Testis (tissue), 2 donors: ENCODE results near the gene COX6A2.

Experiments
- POLR2A ChIP-seq: fragments of 450-650 bp; IDR thresholded peaks from one replicate; pipeline ENCODE4 v1.6.1; 2017; ENCODE audit warnings: antibody characterized with exemption, mild to moderate bottlenecking, moderate library complexity
- TF ChIP-seq, protein P1 (sequence below), 3 experiments: fragments of 450-650 bp in 2 of 3; fragments of 200-600 bp in 1 of 3; sonication (generic) in 1 of 3; IDR thresholded peaks; one replicate each; pipeline ENCODE4 v1.5.1; 2016 to 2019; ENCODE audit warnings: antibody characterized with exemption in 3 of 3, mild to moderate bottlenecking in 2 of 3, moderate library complexity in 1 of 3

DNA sequence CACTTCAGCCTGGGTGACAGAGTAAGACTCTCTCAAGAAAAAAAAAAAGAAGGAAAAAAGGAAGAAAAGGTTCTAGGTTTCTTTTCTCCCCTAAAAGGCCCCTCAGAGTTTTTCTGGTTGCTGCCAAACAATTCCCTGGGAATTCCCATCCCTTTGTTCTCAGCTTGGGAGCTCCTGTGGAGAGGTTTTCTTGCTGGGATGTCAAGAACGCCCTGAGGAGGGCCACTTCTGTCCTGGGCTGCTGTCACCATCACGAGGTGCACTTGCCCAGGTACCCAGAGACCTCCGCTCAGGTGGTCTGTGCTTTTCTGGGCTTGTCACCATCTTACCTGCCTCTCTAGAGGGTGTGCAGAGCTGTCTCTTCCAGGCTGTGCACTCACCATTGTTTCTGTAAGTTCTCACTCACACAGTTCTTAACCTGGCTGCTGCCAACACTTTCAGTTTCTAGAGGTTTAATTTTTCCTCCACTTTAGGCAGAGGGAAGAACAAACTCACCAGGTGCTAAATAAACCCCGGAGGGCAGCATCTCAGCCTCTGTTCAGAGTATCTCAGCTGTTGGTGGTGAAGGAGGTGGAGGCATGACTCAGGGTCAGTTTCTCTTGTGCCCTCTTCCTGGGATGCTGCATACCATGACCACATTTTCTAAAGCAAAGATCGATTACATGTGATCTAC is 2.4 kb upstream of the COX6A2 start:
- TF ChIP-seq, protein P1, sequence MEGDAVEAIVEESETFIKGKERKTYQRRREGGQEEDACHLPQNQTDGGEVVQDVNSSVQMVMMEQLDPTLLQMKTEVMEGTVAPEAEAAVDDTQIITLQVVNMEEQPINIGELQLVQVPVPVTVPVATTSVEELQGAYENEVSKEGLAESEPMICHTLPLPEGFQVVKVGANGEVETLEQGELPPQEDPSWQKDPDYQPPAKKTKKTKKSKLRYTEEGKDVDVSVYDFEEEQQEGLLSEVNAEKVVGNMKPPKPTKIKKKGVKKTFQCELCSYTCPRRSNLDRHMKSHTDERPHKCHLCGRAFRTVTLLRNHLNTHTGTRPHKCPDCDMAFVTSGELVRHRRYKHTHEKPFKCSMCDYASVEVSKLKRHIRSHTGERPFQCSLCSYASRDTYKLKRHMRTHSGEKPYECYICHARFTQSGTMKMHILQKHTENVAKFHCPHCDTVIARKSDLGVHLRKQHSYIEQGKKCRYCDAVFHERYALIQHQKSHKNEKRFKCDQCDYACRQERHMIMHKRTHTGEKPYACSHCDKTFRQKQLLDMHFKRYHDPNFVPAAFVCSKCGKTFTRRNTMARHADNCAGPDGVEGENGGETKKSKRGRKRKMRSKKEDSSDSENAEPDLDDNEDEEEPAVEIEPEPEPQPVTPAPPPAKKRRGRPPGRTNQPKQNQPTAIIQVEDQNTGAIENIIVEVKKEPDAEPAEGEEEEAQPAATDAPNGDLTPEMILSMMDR (IDR thresholded peaks at IDR 0.05): no peak
- no peak for TF ChIP-seq POLR2A
